NCI-H345 treated with DMSO at 0.1 percent for 48 hours (cell line): ENCODE results near the gene CACTIN.
"Not testable (repeated sequence)": the region's sequence is repeated elsewhere in the genome, so short reads cannot be mapped to it uniquely, and the experiment has no call there.

Source experiments
- DNase-seq: peaks from one replicate; lab custom pipeline; 2025; ENCODE audit not compliant: unreplicated experiment; lab: John Stamatoyannopoulos, UW

The CACTIN gene

DNA sequence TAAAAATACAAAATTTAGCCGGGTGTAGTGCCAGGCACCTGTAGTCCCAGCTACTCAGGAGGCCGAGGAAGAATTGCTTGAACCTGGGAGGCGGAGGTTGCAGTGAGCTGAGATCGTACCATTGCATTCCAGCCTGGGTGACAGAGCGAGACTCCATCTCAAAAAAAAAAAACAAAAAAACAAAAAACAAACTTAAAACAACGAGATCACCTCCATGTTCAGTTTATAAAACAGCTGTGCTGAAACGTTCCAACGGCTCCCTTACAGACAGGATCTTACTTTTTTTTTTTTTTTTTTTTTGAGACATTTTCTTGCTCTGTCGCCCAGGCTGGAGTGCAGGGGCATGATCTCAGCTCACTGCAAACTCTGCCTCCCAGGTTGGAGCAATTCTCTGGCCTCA lies 2.2 kb upstream of the CACTIN start:
- DNase-seq = not testable (repeated sequence)

DNA sequence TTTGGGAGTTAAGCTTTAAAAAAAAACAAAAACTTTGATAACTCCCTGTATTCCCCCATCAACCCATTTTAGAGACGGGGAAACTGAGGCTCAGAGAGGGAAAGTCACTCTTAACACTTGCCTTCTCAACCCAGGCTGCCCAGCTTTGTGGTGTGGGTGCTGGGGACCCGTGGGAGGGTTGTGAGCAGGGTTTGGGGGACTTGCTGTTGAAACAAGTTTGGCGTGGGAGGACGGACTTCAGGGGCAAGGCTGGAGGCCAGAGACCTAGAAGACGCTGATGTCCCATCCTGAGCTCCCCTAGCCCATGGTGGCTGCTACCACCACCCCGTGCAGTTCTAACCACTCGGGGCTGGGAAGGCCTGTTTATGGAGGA lies 747 bp upstream of the CACTIN start:
- DNase-seq = no peak

DNA sequence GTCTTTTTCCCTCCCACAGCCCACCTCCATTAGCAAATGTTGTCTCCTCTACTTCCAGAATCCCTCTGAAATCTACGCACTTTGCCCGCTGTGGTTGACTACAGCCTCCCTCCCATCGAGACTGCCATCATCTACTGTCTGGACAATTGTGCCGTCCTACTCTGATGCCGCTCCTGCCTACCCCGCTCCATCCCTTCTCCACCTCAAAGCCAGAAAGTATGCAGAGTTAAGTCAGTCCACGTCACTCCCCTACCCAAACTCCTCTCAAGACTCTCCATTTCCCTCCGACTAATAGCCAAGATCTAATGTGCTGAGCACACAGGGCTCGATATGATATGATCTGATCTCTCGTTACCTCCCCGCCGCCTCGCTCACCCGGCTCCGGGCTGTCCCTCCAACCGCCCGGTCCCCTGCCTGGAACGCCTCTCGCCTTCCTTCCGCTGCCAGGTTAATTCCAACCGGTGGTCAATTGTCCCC lies 556 bp downstream of the CACTIN start:
- DNase-seq = no peak

DNA sequence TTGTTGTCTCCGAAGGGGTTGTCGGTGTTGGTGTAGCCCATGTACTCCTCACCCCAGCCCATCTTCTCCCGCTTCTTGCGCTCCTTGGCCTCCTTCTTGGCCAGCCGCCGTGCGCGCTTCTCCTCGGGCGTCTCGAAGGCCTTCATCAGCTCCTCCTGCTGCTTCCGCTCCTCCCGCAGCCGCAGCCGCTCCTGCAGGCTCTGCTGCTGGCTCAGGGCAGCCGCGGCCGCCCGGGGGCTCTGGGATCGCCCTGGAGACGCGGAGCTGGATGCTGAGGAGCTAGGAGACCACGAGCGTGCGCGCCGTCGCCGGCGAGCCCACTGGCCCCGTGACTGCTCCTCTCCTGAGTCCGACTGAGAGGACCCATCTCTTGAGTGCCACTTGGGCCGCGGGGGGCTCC lies 2.9 kb downstream of the CACTIN start:
- no peak for DNase-seq

DNA sequence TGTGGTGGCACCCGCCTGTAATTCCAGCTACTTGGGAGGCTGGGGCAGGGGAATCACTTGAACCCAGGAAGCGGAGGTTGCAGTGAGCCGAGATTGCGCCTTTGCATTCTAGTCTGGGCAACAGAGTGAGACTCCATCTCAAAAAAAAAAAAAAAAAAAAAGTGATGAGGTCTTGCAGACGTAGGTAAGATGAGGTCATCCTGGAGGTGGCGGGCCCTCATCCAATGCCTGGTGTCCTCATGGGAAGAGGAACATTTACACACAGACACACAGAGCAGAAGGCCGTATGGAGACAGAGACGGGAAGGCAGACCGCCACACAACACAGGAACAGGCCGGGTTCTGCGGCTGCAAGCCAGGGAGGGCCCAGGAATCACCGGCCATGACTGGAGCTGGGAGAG lies 4.4 kb downstream of the CACTIN start:
- DNase-seq = no peak

DNA sequence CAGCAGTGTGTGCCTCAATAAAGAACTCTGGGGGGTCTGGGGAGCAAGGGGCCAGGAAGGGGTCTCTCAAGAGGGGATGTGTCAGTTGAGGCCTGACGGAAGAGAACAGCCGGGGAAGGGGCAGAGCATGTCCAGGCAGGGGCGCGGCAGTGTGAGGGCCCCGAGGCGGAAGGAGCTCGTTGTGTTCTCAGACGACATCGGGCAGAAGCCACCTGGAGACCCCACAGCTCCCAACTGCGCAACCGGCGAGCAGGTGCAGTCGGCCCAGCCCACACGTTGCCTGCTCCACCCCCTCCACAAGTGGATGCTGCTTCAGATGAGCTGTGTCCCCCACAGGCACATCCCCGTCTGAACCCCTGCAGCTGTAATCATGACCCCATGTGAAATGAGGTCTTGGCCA lies 4.9 kb downstream of the CACTIN start:
- no peak for DNase-seq

DNA sequence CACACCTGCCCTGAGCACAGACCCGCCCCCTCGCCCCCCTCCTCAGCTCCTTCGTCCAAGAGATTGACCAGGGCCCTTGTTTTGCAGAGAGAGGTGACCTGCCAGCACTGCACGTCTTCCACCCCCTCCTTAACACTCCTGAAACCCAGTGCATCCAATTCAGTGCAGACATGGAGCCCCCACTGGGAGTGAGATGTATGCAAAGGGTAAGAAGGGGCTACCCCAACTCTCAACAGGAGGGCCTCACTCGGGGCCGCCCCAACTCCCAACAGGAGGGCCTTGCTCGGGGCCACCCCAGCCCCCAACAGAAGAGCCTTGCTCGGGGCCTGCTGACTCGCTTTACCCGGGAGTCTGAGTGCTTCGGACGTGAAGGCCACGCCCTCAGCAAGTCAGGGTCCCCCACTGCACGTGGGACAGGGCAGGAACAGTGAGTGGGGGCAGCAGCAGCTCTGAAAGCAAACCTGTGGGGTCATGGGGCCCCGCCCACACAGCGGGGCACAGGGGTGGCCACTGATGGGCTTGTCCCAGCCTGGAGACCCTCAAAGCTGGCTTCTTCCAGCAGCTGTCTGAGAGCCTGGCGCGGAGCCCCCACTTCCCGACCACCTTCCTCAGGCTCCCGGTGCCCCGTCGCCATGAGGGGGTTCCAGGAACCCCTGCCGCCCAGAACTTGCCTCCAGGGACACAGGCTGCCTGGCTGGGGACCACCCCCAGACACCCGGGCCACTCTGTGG lies 5.6 kb downstream of the CACTIN start:
- no peak for DNase-seq

DNA sequence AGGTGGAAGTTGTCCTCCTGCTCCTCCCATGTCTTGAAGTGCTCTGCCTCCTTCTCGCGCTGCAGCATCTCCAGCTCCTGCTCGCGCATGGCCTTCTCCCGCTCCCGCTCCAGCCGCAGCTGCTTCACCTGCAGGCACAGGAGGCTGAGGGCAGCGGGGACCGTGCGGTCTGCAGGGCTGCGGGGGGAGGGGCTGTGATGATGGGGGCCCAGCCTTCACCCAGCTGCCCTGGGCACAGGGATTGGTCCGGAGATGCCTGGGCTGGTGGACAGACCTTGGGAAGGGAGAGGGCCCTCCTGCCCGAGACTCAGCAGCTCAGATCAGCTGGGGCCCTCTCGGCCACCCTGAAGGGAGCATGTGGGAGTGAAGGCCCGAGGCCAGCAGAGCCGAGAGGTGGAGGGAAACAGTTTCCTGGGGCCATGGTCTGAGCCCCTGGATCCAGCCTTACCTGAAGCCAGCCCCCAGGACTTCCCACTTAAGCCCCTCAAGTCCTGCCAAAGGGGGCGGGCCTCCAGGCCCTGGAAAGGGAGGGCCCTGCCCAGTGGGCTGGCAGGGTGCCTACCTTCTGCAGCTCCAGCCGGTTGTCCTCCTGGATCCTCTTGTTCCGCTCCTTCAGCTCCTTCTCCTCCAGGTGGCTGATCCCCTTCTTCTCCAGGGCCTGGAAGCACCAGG lies 6.3 kb downstream of the CACTIN start:
- no peak for DNase-seq

DNA sequence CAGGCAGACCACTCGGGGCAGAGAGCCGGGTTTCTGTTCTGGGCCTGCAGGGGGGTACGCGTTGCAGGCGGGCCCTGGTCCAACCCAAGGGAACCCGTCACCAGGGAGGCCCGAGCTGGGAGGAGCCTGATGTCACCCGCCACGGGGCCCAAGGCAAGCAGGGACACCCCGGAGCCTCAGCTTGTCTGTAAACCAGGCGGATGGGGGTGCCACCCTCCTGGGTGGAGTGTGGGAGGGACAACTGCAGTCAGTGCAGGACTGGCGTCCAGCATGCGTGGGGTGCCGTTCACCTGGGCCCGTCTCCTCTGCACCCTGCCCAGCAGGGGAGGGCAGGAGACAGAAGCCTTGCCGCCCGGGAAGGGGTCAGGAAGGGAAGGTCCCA lies 7.0 kb downstream of the CACTIN start:
- DNase-seq = no peak

DNA sequence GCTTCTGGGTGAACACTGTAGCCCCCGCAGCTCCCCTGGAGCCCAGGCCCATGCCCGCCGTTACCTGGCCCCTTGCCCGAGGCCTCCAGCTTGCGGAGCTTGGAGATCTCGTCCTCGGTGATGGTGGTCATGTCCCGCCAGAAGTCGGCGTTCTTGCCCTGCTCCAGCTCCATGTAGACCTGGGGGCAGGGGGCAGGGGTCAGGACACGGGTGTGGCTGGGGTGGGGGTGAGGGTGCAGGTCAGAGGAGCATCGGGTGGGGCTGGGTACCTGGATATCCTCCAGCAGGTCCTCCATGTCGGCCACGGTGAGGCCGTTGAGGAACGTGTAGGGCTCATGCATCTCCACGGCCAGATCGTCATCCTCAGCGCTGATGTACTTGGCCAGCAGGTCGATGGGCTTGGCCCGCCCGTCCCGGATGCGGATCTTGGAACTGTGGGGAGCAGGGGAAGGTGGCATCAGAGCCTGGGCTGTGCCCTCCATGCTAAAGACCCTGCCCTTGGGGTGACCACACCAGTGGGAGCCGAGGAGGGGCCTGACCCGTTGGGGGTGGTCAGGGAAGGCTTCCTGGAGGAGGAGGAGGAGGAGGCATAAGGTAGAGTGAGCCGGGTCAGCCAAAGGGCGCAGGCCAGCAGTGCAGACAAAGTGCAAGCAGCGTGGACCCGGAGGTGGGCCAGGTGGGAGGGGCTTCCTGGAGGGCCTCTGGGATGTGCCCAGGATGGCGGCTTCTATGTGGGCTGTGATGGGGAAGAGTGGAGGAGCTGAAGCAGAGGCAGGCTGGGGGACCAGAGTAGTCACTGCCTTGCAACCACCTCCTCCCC lies 7.6 kb downstream of the CACTIN start:
- no peak for DNase-seq

DNA sequence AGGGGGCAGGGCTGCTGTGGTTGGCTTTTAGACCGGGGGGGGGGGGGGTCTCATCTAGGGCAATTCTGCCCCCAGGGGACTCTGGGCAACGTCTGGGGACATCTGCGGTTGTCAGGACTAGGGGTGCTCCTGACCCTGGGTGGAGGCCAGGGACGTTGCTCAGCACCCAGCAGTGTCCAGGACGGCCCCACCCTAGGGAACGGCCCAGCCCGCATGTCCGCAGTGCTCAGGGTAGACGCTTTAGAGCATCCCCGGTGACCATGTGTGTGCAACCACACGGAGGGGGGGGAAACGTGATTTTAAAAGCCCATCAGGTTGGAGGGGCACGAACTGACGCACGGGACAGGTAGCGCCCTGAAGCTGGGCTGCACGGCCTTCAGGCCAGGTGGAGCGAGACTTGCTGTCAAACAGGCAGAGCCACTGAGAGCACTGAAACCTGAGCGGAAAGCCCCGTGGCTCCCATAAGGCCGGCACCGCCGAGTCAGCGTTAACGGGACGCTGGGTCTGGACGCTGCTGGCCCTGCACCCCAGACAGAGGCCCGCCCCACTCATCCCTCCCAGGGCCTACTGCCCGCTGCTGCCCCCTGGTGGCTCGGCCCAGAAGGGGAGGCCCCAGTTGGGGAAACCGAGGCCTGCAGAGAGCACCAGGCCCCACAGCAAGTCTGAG lies 8.3 kb downstream of the CACTIN start:
- DNase-seq = no peak

DNA sequence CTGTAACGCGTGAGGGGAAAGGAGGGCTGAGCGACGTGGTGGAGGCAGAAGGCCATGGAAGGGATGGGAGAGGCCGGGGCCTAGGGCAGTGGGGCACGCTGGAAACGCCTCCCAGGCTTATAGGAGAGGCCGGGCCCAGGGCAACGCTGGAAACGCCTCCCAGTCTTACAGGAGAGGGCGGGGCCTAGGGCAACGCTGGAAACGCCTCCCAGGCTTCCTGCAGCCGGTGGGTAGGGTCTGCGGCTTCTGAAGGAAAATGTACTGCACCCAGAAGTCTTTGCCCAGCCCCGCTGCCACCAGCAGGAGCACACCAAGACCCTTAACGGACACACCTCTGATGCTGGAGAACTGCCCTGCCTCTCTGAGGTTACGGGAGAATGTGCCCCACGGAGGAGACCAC lies 9.1 kb downstream of the CACTIN start:
- no peak for DNase-seq

DNA sequence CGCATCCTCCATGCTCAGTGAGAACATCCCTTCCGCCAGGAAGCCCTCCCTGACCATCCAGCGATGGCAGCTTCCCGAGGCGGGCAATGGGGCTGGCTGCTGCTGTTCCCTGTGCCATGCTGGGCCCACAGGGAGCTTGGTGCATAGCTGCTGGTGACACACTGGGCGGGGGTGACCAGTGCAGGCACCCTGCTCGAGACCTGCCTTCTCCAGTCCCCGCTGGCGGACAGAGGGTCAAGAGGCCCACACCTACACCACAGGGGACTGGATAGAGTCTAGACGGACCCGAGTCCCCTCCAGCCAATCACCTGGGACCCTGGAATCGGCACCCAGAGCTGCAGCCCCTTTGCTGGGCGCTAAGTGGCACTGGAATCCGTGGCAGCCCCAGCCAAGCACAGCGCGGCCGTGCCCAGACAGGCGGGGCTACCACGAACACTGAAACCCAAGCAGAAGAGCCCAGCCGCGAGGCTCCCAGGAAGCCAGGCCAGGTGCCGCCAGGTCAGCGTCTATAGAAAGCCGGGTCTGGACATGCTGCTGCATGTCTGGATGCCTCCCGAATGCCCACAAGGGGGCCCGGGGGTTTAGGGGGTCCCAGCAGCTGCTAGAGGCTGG lies 11.0 kb downstream of the CACTIN start:
- no peak for DNase-seq

DNA sequence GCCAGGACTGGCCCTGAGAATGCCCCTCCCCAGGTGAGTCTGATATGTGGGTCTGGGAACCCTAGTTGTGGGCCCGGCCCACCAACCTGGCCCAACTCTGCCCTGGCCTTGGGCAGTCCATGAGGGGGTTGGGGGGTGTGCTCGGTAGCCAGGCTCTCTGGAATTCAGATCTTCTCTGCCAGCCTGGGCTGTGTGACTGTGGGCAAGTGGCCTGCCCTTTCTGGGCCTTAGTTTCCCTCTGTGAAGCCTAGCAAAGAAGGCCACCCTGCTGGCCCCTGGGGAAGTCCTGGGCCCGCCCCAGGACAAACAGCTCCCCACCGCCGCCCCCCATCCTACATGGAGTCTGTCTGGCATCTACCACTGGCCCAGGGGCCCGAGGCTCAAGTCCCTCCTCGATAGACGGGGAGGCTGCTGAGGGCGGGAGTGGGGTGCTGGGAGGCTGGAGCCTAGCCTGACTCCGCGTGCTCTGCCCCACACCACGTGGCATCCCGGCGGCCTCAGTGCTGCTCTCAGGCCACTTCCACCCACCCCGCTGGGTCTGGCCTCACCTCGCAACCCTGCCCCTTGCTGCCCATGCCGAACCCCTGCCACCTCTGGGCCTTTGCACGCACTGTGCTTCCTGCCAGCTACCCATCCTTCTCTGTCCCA lies 11.6 kb downstream of the CACTIN start:
- no peak for DNase-seq

DNA sequence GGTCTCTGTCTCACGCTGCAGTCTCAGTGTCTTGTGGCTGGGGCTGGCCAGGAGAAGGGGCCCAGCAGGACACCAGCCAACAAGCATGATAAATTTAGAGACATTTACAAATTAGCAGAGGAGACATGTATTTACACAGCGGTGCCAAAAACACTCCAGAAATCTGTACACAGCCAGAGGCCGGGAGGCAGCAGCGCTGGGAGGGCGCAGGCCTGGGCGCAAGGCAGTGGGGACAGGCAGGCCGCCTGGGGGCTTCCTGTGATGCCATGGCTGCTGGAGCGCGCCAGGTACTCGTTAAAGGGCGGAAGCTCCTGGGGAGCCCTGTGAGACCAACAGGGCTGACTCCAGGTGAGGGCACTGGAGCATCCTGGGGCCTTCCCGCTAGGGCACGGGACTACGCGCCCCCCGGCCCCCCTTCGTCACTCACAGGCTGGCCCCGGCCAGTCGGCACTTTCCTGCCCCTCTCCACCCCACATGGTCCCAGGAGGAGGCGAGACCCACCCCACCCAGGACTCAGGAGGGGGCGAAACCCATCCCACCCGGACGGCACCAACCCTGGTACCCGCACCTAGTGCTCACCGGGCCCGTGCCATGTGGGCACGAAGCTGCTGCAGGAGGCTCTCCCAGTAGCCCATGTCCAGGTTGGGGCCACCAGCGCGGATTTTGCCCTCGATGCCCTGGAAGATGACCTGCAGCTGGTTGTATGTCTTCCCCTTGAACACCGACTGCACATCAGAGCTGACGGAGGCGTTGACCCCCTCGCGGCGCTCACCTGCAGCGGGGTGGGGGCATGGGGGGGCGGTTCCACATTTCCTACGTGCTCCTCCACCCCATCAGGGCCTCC lies 12.6 kb downstream of the CACTIN start:
- DNase-seq = peak; percentile 28

DNA sequence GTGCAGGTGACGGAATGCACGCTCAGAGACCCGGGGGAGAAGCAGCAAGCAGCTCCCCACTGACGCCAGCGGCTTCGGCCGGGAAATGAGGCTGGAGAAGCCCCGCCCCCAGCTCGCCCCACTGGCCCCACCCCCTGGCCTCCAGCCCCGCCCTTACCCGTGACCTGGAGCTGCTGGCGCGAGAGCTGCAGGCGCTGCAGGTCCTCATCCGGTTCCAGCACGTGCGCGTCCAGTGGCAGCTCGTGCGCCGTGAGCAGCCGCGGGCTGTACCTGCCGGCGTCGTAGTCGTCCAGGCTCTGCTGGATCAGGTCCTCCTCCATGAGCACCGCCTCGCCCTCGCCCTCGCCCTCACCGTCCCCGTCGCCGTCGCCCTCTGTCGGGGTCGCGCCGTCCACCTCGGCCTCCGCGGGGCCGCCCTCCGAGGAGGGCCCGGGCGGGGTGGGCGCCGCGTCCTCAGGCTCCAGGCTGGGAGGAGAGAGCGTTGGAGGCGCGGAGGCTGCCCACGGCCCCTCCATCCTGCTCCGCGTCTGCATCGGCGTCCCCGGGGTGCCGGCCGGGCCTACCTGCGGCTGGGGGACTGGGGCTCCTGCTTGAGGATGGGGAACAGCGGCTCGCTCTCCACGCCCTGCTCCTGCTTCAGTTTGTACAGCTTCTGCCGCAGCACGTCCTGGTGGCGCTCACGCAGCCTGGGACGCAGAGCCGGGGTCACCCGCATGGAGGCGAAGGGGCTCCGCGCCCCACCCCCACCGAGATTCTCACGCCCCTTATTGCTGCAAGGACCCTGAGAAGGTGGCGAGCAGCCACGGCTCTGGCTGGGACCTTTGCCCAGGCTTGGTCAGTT lies 13.5 kb downstream of the CACTIN start:
- DNase-seq = no peak

DNA sequence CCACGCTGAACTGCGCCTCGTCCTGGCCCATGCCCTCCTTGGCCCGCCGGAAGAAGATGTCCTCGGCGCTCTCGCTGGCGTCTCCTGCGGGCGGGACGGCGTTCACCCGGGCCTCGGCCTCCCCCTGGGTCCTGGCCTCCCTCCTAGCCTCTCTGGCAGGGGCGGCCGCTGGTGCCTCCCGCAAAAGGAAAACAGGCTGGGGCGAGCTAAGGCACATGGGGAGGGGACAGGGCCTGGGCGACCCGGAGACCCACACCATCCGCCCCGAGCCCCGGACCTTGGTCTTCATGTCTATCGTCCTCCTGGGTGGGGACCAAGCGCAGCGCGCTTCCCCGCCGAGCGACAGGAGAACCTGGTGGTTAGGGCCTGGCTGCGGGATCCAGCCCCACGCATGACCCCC lies 14.3 kb downstream of the CACTIN start:
- no peak for DNase-seq

DNA sequence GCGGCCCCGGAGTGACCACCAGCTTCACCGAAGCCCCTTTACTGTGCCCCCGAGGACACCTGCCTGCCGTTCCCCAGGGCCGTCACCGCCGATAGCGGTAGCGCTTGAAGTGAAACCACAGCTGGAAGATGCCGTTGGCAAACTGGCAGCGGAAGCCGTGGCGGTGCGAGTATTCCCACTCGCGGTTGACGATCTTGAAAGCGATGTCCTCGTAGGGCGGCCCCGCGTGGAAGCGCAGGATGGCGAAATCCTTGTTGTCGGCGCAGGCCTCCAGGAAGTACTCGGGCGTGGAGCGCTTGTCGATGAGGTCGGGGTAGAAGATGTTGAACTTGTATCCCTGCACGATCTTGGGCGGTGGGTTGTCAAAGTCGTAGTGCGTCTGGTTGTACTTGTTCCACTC lies 14.7 kb downstream of the CACTIN start:
- DNase-seq = no peak
